Measurements from ENCODE around the gene AP3B1. TPM values are rescaled to one million over a fixed set of nuclear protein-coding genes. Genes with fewer than 3 reads are reported as not detected.

AP3B1 gene
- total and polyA plus RNA-seq, 2 of the 8 experiments (the other 6 are each of a cell fraction or from before 2014, with no cell fraction given), result 45.8 to 48.3 TPM

DNA sequence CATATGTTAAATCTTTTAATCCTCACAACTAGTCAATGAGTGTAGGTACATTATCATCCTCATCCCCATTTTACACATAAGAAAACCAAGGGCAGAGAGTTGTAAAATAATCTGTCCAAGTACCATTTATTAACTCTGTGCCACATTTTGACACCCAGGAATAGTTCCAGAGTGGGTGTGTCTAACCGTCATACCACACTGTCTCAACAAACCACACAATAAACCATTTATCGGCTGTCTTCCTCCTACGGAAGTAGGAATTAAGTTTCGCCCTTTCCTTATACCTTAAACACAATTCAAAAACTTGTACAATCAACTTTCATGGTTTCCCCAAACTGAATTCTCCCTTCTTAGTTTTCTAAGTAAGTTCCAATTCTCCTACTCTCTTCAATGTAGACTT lies 11.4 kb downstream of the AP3B1 start (continued):
- TF ChIP-seq, protein P1, sequence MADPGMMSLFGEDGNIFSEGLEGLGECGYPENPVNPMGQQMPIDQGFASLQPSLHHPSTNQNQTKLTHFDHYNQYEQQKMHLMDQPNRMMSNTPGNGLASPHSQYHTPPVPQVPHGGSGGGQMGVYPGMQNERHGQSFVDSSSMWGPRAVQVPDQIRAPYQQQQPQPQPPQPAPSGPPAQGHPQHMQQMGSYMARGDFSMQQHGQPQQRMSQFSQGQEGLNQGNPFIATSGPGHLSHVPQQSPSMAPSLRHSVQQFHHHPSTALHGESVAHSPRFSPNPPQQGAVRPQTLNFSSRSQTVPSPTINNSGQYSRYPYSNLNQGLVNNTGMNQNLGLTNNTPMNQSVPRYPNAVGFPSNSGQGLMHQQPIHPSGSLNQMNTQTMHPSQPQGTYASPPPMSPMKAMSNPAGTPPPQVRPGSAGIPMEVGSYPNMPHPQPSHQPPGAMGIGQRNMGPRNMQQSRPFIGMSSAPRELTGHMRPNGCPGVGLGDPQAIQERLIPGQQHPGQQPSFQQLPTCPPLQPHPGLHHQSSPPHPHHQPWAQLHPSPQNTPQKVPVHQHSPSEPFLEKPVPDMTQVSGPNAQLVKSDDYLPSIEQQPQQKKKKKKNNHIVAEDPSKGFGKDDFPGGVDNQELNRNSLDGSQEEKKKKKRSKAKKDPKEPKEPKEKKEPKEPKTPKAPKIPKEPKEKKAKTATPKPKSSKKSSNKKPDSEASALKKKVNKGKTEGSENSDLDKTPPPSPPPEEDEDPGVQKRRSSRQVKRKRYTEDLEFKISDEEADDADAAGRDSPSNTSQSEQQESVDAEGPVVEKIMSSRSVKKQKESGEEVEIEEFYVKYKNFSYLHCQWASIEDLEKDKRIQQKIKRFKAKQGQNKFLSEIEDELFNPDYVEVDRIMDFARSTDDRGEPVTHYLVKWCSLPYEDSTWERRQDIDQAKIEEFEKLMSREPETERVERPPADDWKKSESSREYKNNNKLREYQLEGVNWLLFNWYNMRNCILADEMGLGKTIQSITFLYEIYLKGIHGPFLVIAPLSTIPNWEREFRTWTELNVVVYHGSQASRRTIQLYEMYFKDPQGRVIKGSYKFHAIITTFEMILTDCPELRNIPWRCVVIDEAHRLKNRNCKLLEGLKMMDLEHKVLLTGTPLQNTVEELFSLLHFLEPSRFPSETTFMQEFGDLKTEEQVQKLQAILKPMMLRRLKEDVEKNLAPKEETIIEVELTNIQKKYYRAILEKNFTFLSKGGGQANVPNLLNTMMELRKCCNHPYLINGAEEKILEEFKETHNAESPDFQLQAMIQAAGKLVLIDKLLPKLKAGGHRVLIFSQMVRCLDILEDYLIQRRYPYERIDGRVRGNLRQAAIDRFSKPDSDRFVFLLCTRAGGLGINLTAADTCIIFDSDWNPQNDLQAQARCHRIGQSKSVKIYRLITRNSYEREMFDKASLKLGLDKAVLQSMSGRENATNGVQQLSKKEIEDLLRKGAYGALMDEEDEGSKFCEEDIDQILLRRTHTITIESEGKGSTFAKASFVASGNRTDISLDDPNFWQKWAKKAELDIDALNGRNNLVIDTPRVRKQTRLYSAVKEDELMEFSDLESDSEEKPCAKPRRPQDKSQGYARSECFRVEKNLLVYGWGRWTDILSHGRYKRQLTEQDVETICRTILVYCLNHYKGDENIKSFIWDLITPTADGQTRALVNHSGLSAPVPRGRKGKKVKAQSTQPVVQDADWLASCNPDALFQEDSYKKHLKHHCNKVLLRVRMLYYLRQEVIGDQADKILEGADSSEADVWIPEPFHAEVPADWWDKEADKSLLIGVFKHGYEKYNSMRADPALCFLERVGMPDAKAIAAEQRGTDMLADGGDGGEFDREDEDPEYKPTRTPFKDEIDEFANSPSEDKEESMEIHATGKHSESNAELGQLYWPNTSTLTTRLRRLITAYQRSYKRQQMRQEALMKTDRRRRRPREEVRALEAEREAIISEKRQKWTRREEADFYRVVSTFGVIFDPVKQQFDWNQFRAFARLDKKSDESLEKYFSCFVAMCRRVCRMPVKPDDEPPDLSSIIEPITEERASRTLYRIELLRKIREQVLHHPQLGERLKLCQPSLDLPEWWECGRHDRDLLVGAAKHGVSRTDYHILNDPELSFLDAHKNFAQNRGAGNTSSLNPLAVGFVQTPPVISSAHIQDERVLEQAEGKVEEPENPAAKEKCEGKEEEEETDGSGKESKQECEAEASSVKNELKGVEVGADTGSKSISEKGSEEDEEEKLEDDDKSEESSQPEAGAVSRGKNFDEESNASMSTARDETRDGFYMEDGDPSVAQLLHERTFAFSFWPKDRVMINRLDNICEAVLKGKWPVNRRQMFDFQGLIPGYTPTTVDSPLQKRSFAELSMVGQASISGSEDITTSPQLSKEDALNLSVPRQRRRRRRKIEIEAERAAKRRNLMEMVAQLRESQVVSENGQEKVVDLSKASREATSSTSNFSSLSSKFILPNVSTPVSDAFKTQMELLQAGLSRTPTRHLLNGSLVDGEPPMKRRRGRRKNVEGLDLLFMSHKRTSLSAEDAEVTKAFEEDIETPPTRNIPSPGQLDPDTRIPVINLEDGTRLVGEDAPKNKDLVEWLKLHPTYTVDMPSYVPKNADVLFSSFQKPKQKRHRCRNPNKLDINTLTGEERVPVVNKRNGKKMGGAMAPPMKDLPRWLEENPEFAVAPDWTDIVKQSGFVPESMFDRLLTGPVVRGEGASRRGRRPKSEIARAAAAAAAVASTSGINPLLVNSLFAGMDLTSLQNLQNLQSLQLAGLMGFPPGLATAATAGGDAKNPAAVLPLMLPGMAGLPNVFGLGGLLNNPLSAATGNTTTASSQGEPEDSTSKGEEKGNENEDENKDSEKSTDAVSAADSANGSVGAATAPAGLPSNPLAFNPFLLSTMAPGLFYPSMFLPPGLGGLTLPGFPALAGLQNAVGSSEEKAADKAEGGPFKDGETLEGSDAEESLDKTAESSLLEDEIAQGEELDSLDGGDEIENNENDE (IDR thresholded peaks at IDR 0.05; ENCODE audit: insufficient replicate concordance, low read length), result no peak
- TF ChIP-seq KDM1A (IDR thresholded peaks at IDR 0.05; ENCODE audit: borderline replicate concordance, low read length) (no peak), SIN3A (conservative IDR thresholded peaks at IDR 0.05 in 1 of 2, IDR thresholded peaks at IDR 0.05 in 1 of 2; ENCODE audit: low read depth in 1 of 2, low read length in 2 of 2) (no peak), JUN (IDR thresholded peaks at IDR 0.05; ENCODE audit: low read depth, low read length) (no peak), RXRA (IDR thresholded peaks at IDR 0.05; ENCODE audit: insufficient read depth, low read depth, low read length) (no peak), HDAC6 (IDR thresholded peaks at IDR 0.05; ENCODE audit: low read depth, low read length) (no peak), RFX5 (IDR thresholded peaks at IDR 0.05; ENCODE audit: borderline replicate concordance, low read depth, low read length) (no peak)
- TF ChIP-seq, protein P2, sequence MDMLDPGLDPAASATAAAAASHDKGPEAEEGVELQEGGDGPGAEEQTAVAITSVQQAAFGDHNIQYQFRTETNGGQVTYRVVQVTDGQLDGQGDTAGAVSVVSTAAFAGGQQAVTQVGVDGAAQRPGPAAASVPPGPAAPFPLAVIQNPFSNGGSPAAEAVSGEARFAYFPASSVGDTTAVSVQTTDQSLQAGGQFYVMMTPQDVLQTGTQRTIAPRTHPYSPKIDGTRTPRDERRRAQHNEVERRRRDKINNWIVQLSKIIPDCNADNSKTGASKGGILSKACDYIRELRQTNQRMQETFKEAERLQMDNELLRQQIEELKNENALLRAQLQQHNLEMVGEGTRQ (IDR thresholded peaks at IDR 0.05; ENCODE audit: low read length), result no peak

Measured in H1 (cell line).